HuH-7.5 (cell line): ENCODE measurements around the gene SCTR.

Experiments used
- DNase-seq: peaks from one replicate; pipeline ENCODE4 v3.0.0; 2011; ENCODE audit warnings: low spot score

SCTR gene

GRCh38 chr2:119474371-119475224, 49.7 kb downstream of the SCTR start:
- no peak for DNase-seq

- DNase-seq = no peak
Measured at GRCh38 chr2:119473621-119474370, 50.5 kb downstream of the SCTR start.

- no peak for DNase-seq
Measured at GRCh38 chr2:119472749-119473148, 51.5 kb downstream of the SCTR start.

DNA sequence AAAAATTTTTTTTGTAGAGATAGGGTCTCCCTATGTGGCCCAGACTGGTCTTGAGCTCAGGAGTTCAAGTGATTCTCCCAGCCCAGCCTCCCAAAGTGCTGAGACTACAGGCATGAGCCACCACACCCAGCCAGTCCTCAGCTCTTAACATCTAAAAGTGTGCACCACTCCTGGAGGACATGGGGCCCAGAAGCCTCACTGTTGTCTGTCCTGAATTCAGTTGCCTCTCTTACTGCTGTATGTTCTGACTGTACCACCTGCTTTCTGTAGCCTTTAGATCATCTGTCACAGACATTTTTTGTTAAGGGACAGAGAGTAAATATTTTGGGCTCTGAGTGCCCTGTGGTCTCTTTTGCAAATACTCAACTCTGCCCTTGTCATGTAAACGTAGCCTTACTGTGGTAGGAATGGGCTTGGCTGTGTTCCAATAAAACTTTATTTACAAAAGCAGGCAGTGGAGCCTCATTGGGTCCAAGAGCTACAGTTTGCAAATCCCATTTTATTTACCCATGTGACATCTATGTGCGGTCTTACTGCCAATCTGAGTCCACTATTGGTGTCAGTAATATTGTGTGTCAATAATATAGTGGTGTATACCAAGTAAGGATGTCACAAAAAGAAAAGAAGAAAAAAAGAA, 54.5 kb downstream of the SCTR start:
- no peak for DNase-seq

DNA sequence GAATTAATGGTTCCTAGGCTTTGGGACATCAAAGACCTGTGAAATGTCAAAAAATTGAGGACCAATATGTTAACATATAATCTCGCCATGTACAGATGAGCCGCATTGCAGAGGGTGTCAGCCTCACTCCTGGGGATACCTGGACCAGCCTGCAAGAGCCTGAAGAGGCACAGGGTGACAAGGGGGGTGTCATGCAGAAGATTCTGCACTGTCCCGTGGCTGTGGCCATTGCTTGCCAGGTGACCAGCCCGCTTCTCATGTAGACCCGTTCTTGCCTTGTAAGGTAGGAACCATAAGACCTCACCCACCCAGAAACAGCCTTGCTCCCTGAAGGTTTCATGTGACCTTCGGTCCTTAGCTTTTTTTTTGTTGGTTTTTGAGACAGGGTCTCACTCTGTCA, 55.2 kb downstream of the SCTR start:
- no peak for DNase-seq

DNA sequence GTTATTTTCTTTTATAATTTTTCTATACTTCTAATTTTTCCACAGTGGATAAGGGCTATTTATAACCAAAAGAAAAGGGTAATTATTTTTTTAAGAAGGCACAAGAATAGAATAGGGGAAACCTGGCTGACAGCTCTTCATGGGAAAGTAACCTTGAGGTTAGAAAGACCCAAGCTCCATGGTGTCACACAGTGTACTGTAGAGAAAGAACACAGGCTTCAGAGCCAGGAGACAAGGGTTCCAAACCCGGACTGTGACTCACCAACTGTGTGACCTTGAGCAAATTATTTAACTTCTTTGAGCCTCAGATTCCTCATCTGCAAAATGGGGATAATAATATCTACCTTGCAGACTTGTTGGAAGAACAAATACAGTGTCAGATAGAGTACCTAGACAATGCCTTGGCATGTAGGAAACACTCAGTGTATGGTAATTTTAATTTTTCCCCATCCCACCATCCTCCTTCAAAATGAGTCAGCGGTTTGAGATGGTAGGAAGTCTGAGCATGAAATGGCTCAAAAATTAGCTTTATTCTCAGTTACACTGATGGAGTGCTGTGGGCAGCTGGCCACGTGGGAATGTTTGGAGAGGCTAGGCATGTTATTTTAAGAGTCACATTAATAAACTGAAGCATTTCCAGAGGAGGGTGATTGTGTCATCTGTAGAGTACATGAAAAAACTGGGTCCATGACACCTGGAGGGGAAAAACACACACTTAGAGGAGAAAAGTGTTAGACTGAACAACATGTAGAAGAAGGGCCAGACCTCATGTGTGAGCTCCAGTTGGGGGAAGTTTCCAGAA, 55.9 kb downstream of the SCTR start:
- no peak for DNase-seq

DNA sequence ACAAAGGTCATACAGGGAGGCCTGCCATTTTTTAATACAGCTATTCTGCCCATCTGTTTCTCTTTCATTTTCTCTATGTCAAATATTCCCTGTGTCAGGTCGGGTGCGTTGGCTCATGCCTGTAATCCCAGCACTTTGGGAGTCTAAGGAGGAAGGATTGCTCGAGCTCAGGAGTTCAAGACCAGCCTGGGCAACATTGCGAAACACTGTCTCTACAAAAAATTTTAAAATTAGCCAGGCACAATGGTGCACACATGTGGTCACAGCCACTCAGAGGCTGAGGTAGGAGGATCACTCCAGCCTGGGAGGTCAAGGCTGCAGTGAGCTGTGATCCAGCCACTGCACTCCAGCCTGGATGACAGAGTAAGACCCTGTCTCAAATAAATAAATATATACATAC, 57.9 kb downstream of the SCTR start:
- no peak for DNase-seq

GRCh38 chr2:119465687-119466086, 58.6 kb downstream of the SCTR start:
- DNase-seq = no peak

- DNase-seq = no peak
Measured at GRCh38 chr2:119464981-119465380, 59.3 kb downstream of the SCTR start.

GRCh38 chr2:119463990-119464389, 60.3 kb downstream of the SCTR start:
- no peak for DNase-seq

GRCh38 chr2:119463136-119463535, 61.1 kb downstream of the SCTR start:
- DNase-seq = no peak

DNA sequence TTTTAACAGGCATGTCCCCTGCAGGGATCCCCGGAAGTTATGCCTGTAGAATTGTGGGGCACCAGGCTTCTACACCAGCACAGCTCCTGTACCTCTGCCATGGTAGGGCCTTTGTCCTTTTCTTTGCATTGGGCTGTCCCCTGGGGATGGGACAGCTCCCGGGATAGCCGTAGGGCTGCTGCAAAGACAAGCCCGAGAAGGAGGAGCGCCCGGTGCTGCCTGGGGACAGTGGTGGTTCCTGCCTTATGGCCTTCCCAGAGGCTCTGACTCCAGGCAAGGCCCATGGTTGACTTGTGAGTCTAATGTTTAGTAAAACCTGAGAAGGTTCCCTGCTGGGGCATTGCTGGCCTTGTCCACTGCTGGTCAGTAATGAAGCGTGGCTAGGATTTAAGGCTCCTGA, 61.7 kb downstream of the SCTR start:
- no peak for DNase-seq

DNA sequence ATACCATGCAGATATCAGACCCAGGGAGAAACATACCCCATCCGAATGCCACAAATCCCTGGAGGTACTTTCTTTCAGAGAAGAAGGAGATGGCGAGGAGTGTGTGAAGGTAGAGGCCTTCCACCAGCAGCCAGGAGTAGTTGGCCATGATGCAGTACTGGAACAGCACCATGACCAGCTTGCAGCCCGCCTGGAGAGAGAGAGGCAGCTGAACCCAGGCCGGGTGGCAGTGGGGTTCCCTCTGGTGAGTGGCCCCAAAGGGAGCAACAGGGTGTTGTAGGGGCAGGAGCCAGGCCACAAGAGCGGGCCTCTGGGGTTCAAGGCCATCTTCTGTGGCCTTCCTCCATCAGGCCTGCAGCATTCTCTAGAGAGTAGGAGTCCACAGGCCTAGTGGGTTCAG, 62.5 kb downstream of the SCTR start:
- no peak for DNase-seq

DNA sequence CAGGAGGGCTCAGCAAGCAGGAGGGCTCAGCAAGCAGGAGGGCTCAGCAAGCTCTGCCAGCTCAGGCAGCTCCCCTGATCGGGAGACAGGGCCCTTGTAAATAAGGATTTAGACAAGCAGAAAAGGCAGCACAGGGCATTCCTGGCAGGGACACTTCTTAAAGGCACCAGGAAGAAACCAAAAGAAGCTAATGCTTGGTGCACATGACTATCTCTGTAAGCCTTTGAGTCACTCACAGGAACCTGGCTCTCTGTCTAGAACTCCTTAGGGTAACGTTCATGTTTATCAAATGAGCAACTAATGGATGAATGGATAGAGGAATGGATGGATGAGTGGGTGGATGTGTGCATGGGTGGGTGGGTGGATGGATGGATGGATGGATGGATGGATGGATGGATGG, 64.2 kb downstream of the SCTR start:
- no peak for DNase-seq

DNA sequence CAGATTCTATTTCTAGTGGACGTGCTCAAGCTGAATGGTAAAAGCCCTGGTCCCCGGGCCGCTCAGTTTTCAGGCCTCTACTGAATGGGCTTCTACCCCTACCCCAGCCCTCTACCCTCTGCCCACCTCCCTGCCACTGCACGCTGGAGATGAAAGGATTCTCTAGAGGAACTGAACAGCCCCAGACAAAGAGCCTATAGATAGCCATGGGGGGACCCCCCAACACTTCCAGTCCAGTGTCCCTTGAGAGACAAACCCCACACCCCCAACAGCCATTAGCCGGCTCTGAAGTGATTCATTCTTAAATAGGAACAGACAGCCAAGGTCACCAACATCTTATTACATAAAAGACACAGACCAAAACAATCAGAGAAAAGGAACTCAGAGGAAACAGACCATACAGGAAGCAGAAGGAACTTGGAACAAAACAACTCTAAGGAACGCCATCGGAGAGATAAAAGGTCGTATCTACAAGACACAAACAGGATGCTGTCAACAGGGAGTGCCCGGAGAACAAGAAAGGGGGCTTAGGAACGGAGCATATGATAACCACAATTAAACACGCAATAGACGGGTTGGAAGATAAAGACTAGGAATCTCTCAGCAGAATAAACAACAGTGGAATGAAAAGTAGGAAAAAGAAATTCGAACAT, 69.1 kb downstream of the SCTR start:
- no peak for DNase-seq

DNA sequence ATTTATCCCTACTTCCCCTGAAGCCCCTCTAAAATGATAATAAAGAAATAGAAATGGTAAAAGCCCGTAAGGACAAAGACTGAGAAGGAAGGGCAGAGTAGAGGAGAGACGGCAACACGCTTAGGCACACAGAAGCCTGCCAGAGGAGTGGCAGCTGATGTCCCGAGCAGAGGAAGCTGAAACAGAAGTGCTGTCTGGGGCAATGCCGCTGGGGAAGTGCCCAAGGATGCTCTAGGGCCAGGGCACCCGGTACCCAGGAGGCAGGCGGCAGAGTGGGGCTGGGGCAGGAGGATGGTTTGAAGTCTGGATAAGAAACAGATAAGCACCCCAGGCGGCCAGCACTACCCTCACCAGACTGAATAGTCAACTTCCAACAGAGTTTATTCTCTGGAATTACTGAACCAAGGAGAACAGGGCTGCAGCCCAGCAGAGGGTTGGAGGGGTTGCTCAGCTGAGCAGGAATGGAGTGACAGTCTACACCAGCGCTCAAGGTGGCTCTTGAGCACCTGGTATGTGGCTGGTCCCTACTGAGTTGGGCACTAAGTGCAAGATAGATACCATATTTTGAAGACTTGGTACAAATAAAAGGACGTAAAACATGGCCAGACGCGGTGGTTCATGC, 70.2 kb downstream of the SCTR start:
- no peak for DNase-seq

DNA sequence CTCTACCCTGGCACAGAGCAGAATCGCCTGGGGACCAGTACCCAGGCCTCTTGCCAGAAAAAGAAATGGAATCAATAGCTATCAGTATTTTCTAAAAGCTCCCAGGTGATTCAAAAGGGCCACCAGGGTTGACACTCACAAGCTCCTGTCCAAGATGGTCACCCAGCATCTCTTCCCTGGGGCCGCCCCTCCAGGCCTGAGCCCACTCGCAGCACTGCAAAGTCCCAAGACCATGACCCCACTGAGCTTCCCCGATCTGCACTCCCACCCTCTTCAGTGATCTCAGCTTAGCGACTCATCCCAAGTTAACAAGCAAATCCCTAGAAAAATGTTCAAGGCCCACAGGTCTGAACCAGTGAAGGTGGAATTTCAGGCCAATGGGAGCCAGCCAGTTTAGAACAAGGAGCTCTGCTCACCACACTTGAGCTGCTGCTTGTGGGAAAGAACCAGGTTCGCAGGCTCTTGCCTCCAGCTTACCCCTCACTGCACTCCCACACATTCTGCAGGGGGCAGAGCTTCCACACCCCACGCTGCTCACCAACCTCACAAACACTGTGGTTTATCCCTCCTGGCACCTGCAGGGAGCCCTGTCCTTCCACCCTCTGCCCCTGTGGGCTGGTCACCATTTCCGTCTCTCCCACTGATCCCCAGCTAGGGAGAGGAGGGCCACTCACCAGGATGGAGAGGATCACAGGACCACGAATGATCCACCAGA, 72.8 kb downstream of the SCTR start:
- no peak for DNase-seq

DNA sequence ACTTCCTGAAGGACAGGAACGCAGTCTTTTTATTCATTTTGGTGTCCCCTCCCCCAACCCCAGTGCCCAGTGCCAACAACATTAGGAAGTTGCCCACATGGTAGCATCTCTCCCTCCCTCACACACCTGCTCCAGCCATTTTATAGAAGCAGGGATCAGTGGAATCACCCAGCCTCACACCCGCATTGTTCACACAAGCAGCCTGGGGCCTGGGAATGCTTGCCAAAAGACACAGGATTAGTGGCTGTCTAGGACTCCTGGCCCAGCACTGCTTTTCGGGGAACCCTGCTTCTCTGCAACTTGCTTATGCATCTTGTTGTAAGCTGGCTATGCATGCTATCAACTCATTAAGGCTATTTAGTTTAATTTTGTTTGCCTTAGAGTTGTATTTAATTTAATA, 74.8 kb downstream of the SCTR start:
- no peak for DNase-seq

DNA sequence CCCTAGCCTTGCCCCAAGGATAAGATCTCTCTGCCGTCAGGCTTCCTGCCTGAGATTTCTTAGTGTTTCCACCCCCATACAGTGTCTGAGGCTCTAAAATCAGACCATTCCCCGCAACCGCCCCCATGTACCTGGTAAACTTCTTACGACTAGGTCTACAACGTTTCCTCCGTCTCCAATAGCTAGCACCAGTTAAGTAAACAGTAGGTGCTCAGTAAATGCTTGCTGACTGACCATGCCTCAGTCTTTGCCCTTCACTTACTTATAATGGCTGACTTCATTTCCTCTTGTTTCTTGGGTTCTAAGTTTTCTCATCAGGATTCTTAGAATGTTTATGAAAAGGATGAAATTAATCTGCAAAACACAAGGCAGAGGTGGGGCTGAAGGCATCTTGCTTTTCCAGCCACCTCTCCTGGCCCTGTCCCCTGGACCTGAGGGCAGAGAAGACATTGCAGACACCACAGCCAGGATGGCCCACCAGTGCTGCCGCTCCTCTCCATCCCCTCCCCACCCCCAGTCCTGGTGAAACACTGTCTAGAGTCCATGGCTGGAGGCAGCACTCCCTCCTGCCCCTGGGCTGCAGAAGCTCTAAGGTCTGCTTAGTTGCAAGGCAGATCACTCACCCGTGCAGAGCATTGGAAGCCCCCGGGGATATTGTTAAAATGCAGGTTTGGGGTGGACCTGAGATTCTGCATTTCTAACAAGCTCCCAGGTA, 75.7 kb downstream of the SCTR start:
- no peak for DNase-seq

DNA sequence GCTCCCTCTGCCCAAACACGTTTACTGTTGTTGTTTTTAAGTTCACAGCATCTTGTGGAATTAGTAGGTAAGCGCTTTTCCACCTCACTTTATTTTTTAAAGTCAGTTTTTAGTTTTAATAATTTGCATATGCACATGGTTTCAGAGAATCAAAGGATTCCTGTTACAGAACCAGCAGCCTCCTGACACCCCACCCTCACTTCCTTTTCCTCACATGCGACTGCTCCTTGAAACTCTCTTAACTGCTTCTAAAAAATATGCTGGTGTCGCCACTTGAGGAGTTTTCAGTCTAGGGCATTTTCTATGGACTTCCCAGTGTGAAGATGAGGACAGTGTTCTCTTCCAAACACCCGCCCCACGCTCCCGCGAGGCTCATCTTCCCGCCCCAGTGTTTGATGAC, 78.2 kb downstream of the SCTR start:
- no peak for DNase-seq
